ENCODE measurements around the gene CREB3L1. TPM values are rescaled to one million over a fixed set of nuclear protein-coding genes. Genes with fewer than 3 reads are reported as not detected.
A peak's percentile ranks its signal among the peaks of the same experiment; 100 is the strongest.

CREB3L1 gene
- total and polyA plus RNA-seq, 4 donors = 16.8 to 54.0 (median 36.8) TPM

- 30 to 42% methylated on average over 7 of the region's 7 CpGs for WGBS, 2 donors
Measured at GRCh38 chr11:46360878-46361277, 83.4 kb downstream of the CREB3L1 start.

GRCh38 chr11:46361283-46362155, 84.1 kb downstream of the CREB3L1 start:
- Histone ChIP-seq H3K9me3 (ENCODE audit: control insufficient read depth in 4 of 4, insufficient read depth in 3 of 4, low read length in 3 of 4) (no peaks in the 10 kb centered on the region), H3K4me1 (ENCODE audit: control insufficient read depth in 5 of 5, insufficient read depth in 5 of 5, low read length in 5 of 5) (peaks cover 4 to 33% (median 23%) of the 10 kb centered on the region in 5 donors), H3K9ac (ENCODE audit: insufficient read depth in 1 of 2, low read length in 2 of 2) (peak overlapping the region; percentile 16 to 68), H3K36me3 (ENCODE audit: control insufficient read depth in 4 of 4, insufficient read depth in 4 of 4, low read length in 4 of 4) (peaks cover 0 to 3% (median 0%) of the 10 kb centered on the region in 4 donors), H3K27me3 (ENCODE audit: control insufficient read depth in 3 of 3, insufficient read depth in 3 of 3, low read length in 2 of 3) (no peaks in the 10 kb centered on the region), H3K27ac (ENCODE audit: low read depth in 1 of 2, low read length in 1 of 2) (peak overlapping the region; percentile 73 to 88), H3K4me3 (no peak overlapping the region)
- TF ChIP-seq, protein P1, sequence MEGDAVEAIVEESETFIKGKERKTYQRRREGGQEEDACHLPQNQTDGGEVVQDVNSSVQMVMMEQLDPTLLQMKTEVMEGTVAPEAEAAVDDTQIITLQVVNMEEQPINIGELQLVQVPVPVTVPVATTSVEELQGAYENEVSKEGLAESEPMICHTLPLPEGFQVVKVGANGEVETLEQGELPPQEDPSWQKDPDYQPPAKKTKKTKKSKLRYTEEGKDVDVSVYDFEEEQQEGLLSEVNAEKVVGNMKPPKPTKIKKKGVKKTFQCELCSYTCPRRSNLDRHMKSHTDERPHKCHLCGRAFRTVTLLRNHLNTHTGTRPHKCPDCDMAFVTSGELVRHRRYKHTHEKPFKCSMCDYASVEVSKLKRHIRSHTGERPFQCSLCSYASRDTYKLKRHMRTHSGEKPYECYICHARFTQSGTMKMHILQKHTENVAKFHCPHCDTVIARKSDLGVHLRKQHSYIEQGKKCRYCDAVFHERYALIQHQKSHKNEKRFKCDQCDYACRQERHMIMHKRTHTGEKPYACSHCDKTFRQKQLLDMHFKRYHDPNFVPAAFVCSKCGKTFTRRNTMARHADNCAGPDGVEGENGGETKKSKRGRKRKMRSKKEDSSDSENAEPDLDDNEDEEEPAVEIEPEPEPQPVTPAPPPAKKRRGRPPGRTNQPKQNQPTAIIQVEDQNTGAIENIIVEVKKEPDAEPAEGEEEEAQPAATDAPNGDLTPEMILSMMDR (IDR thresholded peaks at IDR 0.05; ENCODE audit: control extremely low read depth, extremely low read depth) = no peak
- peak; percentile 86 to 93 (median 89) for DNase-seq
- peak; percentile 55 for ATAC-seq (ENCODE audit: insufficient read depth, low FRiP score)
- WGBS, 2 donors = 5 to 20% methylated on average over 26 of the region's 26 CpGs

More at GRCh38 chr11:46360878-46361277, 83.4 kb downstream of the CREB3L1 start:
- no peak overlapping the region for H3K4me3 ChIP-seq
- TF ChIP-seq, protein P1 (IDR thresholded peaks at IDR 0.05; ENCODE audit: control extremely low read depth, extremely low read depth) = no peak
- H3K9ac ChIP-seq (ENCODE audit: insufficient read depth in 1 of 2, low read length in 2 of 2) = peak overlapping the region; percentile 16 to 68
- H3K27me3 ChIP-seq (ENCODE audit: control insufficient read depth in 3 of 3, insufficient read depth in 3 of 3, low read length in 2 of 3) = no peaks in the 10 kb centered on the region
- peak overlapping the region; percentile 73 to 88 for H3K27ac ChIP-seq (ENCODE audit: low read depth in 1 of 2, low read length in 1 of 2)
- no peak for ATAC-seq (ENCODE audit: insufficient read depth, low FRiP score)
- no peak for DNase-seq
- H3K4me1 ChIP-seq (ENCODE audit: control insufficient read depth in 5 of 5, insufficient read depth in 5 of 5, low read length in 5 of 5) = peaks cover 4 to 33% (median 23%) of the 10 kb centered on the region in 5 donors
- peaks cover 0 to 3% (median 0%) of the 10 kb centered on the region in 4 donors for H3K36me3 ChIP-seq (ENCODE audit: control insufficient read depth in 4 of 4, insufficient read depth in 4 of 4, low read length in 4 of 4)
- no peaks in the 10 kb centered on the region for H3K9me3 ChIP-seq (ENCODE audit: control insufficient read depth in 4 of 4, insufficient read depth in 3 of 4, low read length in 3 of 4)

DNA sequence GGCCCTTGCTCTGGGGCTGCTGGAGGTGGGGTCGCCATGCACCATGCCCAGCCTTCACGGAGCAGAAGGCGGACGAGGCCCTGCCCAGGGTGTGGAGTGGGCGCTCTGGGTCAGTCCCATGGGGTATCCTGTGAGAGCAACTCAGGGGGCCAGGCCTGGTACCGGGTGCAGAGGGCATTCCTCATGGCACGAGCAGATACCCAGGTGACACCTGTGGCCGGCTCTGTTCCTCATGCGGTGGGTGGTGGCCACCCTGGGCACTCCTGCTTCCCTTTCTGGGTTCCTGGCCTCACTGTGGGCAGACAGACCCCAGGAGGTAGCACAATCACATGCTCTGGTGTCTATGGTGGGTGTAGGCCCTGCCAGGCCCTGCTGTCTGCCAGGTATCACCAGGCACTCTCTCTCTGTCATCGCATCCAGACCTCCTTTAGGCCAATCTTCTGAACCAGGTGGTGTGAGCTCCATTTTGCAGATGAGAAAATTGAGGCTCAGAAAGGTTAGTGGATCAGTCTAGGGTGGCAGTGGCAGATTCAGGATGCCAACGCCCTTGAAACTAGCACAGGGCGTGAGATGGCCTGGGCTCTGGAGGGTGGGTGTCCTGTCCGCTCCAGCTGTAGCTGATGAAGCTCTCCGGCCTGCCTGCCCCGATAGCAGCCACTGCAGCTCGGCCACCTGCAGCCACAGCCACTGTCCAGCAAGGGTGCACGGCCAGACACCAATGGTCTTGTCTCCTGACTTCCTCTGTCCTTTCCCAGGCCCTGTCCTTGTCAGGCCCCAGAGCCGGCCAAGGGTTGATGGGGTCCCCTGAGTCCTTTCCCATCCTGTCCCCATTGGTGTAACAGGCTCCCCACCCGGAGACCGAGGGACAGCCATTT, 84.9 kb downstream of the CREB3L1 start:
- H3K36me3 ChIP-seq (ENCODE audit: control insufficient read depth in 4 of 4, insufficient read depth in 4 of 4, low read length in 4 of 4) = peaks cover 0 to 6% (median 0%) of the 10 kb centered on the region in 4 donors
- H3K27me3 ChIP-seq (ENCODE audit: control insufficient read depth in 3 of 3, insufficient read depth in 3 of 3, low read length in 2 of 3) = no peaks in the 10 kb centered on the region
- no peak for ATAC-seq (ENCODE audit: insufficient read depth, low FRiP score)
- H3K9me3 ChIP-seq (ENCODE audit: control insufficient read depth in 4 of 4, insufficient read depth in 3 of 4, low read length in 3 of 4) = no peaks in the 10 kb centered on the region
- H3K4me1 ChIP-seq (ENCODE audit: control insufficient read depth in 5 of 5, insufficient read depth in 5 of 5, low read length in 5 of 5) = peaks cover 4 to 35% (median 26%) of the 10 kb centered on the region in 5 donors
- DNase-seq = no peak
- H3K9ac ChIP-seq (ENCODE audit: insufficient read depth in 1 of 2, low read length in 2 of 2) = peak overlapping the region in 1 of 2 donors; percentile 13
- peak overlapping the region; percentile 73 to 88 for H3K27ac ChIP-seq (ENCODE audit: low read depth in 1 of 2, low read length in 1 of 2)
- TF ChIP-seq, protein P1 (IDR thresholded peaks at IDR 0.05; ENCODE audit: control extremely low read depth, extremely low read depth) = no peak
- WGBS, 2 donors = 61 to 72% methylated on average over 20 of the region's 20 CpGs
- no peak overlapping the region for H3K4me3 ChIP-seq

Measured in lung (tissue), 12 donors.